ENCODE measurements around the gene MUC5B.
A peak's percentile ranks its signal among the peaks of the same experiment; 100 is the strongest.
"Not testable (repeated sequence)": the region's sequence is repeated elsewhere in the genome, so short reads cannot be mapped to it uniquely, and the experiment has no call there.

Gene MUC5B

DNA sequence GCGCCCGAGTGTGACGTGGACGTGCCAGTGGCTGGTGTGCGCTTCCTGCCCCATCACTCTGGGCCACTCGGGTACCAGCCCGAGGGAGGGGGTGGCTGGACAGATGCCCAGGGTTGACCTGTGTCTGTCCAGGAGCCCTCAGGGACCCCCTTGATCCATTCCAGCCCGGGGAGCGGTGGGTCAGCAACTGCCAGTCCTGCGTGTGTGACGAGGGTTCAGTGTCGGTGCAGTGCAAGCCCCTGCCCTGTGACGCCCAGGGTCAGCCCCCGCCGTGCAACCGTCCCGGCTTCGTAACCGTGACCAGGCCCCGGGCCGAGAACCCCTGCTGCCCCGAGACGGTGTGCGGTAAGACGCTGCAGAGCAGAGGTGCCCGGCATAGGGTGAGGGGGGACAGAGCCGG is 34.5 kb downstream of the MUC5B start:
- no peaks in the 10 kb centered on the region for H3K36me3 ChIP-seq (ENCODE audit: control insufficient read depth, insufficient read depth, low read length)
- no peak overlapping the region for H3K4me3 ChIP-seq (ENCODE audit: low read length)
- H3K9me3 ChIP-seq (ENCODE audit: control insufficient read depth, low read length) = no peaks in the 10 kb centered on the region
- H3K27me3 ChIP-seq (ENCODE audit: control insufficient read depth, insufficient read depth, low read length) = no peaks in the 10 kb centered on the region
- H3K4me1 ChIP-seq (ENCODE audit: control insufficient read depth, insufficient read depth, low read length) = peaks cover 6% of the 10 kb centered on the region
- no peak overlapping the region for H3K9ac ChIP-seq (ENCODE audit: low read length)

- Histone ChIP-seq H3K36me3 (ENCODE audit: control insufficient read depth, insufficient read depth, low read length) (no peaks in the 10 kb centered on the region), H3K4me1 (ENCODE audit: control insufficient read depth, insufficient read depth, low read length) (peaks cover 12% of the 10 kb centered on the region), H3K4me3 (ENCODE audit: low read length) (no peak overlapping the region), H3K9me3 (ENCODE audit: control insufficient read depth, low read length) (no peaks in the 10 kb centered on the region), H3K9ac (ENCODE audit: low read length) (no peak overlapping the region), H3K27me3 (ENCODE audit: control insufficient read depth, insufficient read depth, low read length) (no peaks in the 10 kb centered on the region)
Observed at GRCh38 chr11:1257916-1258315, 35.0 kb downstream of the MUC5B start.

GRCh38 chr11:1258401-1259075 is 35.7 kb downstream of the MUC5B start:
- Histone ChIP-seq H3K9me3 (ENCODE audit: control insufficient read depth, low read length) (no peaks in the 10 kb centered on the region), H3K36me3 (ENCODE audit: control insufficient read depth, insufficient read depth, low read length) (no peaks in the 10 kb centered on the region), H3K4me1 (ENCODE audit: control insufficient read depth, insufficient read depth, low read length) (peaks cover 17% of the 10 kb centered on the region), H3K9ac (ENCODE audit: low read length) (no peak overlapping the region), H3K4me3 (ENCODE audit: low read length) (no peak overlapping the region), H3K27me3 (ENCODE audit: control insufficient read depth, insufficient read depth, low read length) (no peaks in the 10 kb centered on the region)

DNA sequence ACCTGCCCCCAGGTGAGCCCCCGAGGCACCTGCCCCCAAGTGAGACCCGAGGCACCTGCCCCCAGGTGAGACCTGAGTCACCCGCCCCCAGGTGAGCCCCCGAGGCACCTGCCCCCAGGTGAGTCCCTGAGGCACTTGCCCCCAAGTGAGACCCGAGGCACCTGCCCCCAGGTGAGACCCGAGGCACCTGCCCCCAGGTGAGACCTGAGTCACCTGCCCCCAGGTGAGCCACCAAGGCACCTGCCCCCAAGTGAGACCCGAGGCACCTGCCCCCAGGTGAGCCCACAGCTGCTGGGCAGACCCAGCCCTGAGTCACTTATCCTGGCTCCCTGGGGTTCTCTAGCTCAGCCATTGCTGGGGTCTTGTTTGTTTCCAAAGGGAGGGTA is 36.2 kb downstream of the MUC5B start:
- Histone ChIP-seq H3K36me3 (ENCODE audit: control insufficient read depth, insufficient read depth, low read length) (no peaks in the 10 kb centered on the region), H3K4me1 (ENCODE audit: control insufficient read depth, insufficient read depth, low read length) (peaks cover 17% of the 10 kb centered on the region)

GRCh38 chr11:1259561-1259960 is 36.7 kb downstream of the MUC5B start:
- Histone ChIP-seq H3K4me1 (ENCODE audit: control insufficient read depth, insufficient read depth, low read length) (peaks cover 17% of the 10 kb centered on the region), H3K4me3 (ENCODE audit: low read length) (no peak overlapping the region), H3K9me3 (ENCODE audit: control insufficient read depth, low read length) (no peaks in the 10 kb centered on the region), H3K9ac (ENCODE audit: low read length) (no peak overlapping the region), H3K36me3 (ENCODE audit: control insufficient read depth, insufficient read depth, low read length) (no peaks in the 10 kb centered on the region), H3K27me3 (ENCODE audit: control insufficient read depth, insufficient read depth, low read length) (no peaks in the 10 kb centered on the region)

More for the DNA sequence above, 36.2 kb downstream of the MUC5B start:
- no peaks in the 10 kb centered on the region for H3K27me3 ChIP-seq (ENCODE audit: control insufficient read depth, insufficient read depth, low read length)
- no peak overlapping the region for H3K4me3 ChIP-seq (ENCODE audit: low read length)
- H3K9me3 ChIP-seq (ENCODE audit: control insufficient read depth, low read length) = no peaks in the 10 kb centered on the region
- H3K9ac ChIP-seq (ENCODE audit: low read length) = no peak overlapping the region

GRCh38 chr11:1260023-1260501 is 37.2 kb downstream of the MUC5B start:
- H3K27me3 ChIP-seq (ENCODE audit: control insufficient read depth, insufficient read depth, low read length) = no peaks in the 10 kb centered on the region
- peaks cover 17% of the 10 kb centered on the region for H3K4me1 ChIP-seq (ENCODE audit: control insufficient read depth, insufficient read depth, low read length)
- H3K9ac ChIP-seq (ENCODE audit: low read length) = no peak overlapping the region
- H3K9me3 ChIP-seq (ENCODE audit: control insufficient read depth, low read length) = no peaks in the 10 kb centered on the region
- H3K4me3 ChIP-seq (ENCODE audit: low read length) = no peak overlapping the region
- H3K36me3 ChIP-seq (ENCODE audit: control insufficient read depth, insufficient read depth, low read length) = no peaks in the 10 kb centered on the region

GRCh38 chr11:1260620-1261019 is 37.8 kb downstream of the MUC5B start:
- Histone ChIP-seq H3K4me3 (ENCODE audit: low read length) (no peak overlapping the region), H3K4me1 (ENCODE audit: control insufficient read depth, insufficient read depth, low read length) (peaks cover 17% of the 10 kb centered on the region), H3K9me3 (ENCODE audit: control insufficient read depth, low read length) (no peaks in the 10 kb centered on the region), H3K27me3 (ENCODE audit: control insufficient read depth, insufficient read depth, low read length) (no peaks in the 10 kb centered on the region), H3K36me3 (ENCODE audit: control insufficient read depth, insufficient read depth, low read length) (no peaks in the 10 kb centered on the region), H3K9ac (ENCODE audit: low read length) (no peak overlapping the region)

DNA sequence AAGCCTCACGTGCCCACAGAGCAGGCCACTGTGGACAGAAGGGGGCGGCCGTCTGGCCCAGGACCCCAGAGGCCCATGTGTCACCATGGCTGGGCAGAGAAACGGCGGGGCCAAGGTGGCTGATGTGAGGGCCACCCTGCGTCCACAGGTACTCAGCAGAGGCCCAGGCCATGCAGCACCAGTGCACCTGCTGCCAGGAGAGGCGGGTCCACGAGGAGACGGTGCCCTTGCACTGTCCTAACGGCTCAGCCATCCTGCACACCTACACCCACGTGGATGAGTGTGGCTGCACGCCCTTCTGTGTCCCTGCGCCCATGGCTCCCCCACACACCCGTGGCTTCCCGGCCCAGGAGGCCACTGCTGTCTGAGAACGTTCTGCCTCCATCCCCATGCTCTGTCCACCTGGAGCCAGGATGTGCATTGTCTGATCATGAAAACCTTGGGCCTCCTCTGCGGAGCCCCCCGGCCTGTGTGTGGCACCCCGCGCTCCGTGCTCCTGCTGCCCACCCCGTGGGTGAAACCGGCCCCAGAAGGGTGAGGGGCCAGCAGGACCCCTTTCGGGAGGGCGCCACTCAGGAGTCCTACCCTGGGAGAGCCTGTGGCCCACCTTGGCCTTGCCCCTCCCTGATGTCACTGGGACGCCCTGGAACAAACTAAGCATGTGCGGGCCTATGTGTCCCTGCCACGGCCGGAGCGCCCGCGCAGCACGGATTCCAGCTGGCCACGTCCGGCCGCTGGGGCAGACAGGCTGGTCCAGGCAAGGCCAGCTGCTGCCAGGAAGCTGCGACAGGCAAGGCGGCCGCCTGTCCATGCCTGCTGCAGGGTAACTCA is 38.6 kb downstream of the MUC5B start:
- H3K4me3 ChIP-seq (ENCODE audit: low read length) = no peak overlapping the region
- H3K9ac ChIP-seq (ENCODE audit: low read length) = peak overlapping the region; percentile 61
- no peaks in the 10 kb centered on the region for H3K9me3 ChIP-seq (ENCODE audit: control insufficient read depth, low read length)
- H3K36me3 ChIP-seq (ENCODE audit: control insufficient read depth, insufficient read depth, low read length) = no peaks in the 10 kb centered on the region
- peaks cover 17% of the 10 kb centered on the region for H3K4me1 ChIP-seq (ENCODE audit: control insufficient read depth, insufficient read depth, low read length)
- H3K27me3 ChIP-seq (ENCODE audit: control insufficient read depth, insufficient read depth, low read length) = no peaks in the 10 kb centered on the region

- Histone ChIP-seq H3K36me3 (ENCODE audit: control insufficient read depth, insufficient read depth, low read length) (no peaks in the 10 kb centered on the region), H3K4me1 (ENCODE audit: control insufficient read depth, insufficient read depth, low read length) (peaks cover 17% of the 10 kb centered on the region), H3K27me3 (ENCODE audit: control insufficient read depth, insufficient read depth, low read length) (no peaks in the 10 kb centered on the region), H3K9me3 (ENCODE audit: control insufficient read depth, low read length) (no peaks in the 10 kb centered on the region), H3K4me3 (ENCODE audit: low read length) (peak overlapping the region; percentile 47), H3K9ac (ENCODE audit: low read length) (peak overlapping the region; percentile 61)
Observed at GRCh38 chr11:1262172-1263006, 39.5 kb downstream of the MUC5B start.

DNA sequence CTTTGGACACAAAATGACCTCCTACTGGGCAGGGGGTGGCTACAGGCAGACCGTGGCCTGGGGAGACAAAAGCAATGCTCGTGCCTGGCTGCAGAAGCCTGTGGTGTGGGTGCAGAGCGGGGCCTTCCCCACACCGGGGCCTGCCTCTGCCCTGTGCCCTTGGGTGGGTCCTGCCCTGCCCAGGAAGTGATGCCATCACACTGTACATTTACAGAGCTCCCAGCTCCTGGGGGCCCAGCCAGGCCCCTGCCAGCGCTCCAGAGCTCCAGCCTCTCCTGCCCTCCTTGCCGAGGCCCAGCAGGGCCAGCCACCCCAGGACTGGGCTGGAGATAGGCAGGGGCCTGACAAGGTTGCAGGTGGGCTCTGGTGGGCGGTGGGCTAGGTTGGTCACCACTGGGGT is 40.1 kb downstream of the MUC5B start:
- no peaks in the 10 kb centered on the region for H3K27me3 ChIP-seq (ENCODE audit: control insufficient read depth, insufficient read depth, low read length)
- no peak overlapping the region for H3K9ac ChIP-seq (ENCODE audit: low read length)
- H3K9me3 ChIP-seq (ENCODE audit: control insufficient read depth, low read length) = no peaks in the 10 kb centered on the region
- H3K4me3 ChIP-seq (ENCODE audit: low read length) = no peak overlapping the region
- H3K4me1 ChIP-seq (ENCODE audit: control insufficient read depth, insufficient read depth, low read length) = peaks cover 17% of the 10 kb centered on the region
- H3K36me3 ChIP-seq (ENCODE audit: control insufficient read depth, insufficient read depth, low read length) = no peaks in the 10 kb centered on the region

- H3K9me3 ChIP-seq (ENCODE audit: control insufficient read depth, low read length); H3K9ac ChIP-seq (ENCODE audit: low read length); H3K36me3 ChIP-seq (ENCODE audit: control insufficient read depth, insufficient read depth, low read length); H3K4me3 ChIP-seq (ENCODE audit: low read length); H3K27me3 ChIP-seq (ENCODE audit: control insufficient read depth, insufficient read depth, low read length): not testable (repeated sequence)
- peaks cover 17% of the 10 kb centered on the region for H3K4me1 ChIP-seq (ENCODE audit: control insufficient read depth, insufficient read depth, low read length)
Observed at GRCh38 chr11:1264444-1264843, 41.6 kb downstream of the MUC5B start.

DNA sequence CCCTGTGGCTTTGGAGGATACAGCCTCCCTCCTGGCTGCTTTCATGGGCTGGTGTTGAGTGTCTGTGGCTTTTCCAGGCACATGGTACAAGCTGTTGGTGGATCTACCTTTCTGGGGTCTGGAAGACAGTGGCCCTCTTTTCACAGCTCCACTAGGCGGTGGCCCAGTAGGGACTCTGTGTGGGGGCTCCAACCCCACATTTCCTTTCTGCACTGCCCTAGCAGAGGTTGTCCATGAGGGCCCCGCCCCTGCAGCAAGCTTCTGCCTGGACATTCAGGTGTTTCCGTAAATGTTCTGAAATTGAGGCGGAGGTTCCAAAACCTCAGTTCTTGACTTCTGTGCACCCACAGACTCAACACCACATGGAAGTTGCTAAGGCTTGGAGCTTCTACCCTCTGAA is 42.6 kb downstream of the MUC5B start:
- not testable (repeated sequence) for H3K4me3 ChIP-seq (ENCODE audit: low read length); H3K9ac ChIP-seq (ENCODE audit: low read length); H3K9me3 ChIP-seq (ENCODE audit: control insufficient read depth, low read length); H3K36me3 ChIP-seq (ENCODE audit: control insufficient read depth, insufficient read depth, low read length); H3K27me3 ChIP-seq (ENCODE audit: control insufficient read depth, insufficient read depth, low read length)
- peaks cover 17% of the 10 kb centered on the region for H3K4me1 ChIP-seq (ENCODE audit: control insufficient read depth, insufficient read depth, low read length)
